Caco-2 (cell line): ENCODE data around the gene TRIO. TPM values are rescaled to one million over a fixed set of nuclear protein-coding genes. Genes with fewer than 3 reads are reported as not detected.

Experiments used
- BruUV-seq: library from RNA; stranded (reverse); fragments of 400-500 nt; replicated peaks from 2 replicates; lab custom pipeline; 2021; lab: Mats Ljungman, UMichigan
- CTCF ChIA-PET: fragments of 300-600 bp; sonication (Branson Sonifier 250); formaldehyde crosslinking; loops from one replicate; lab custom pipeline; 2022; ENCODE audit warnings: antibody characterized with exemption; lab: Charles Lee
- POLR2A ChIA-PET: fragments of 300-600 bp; sonication (Branson Sonifier 250); formaldehyde crosslinking; loops from one replicate; lab custom pipeline; 2022; ENCODE audit warnings: antibody characterized with exemption; lab: Charles Lee
- DNase-seq, 2 experiments: peaks; one replicate each; pipeline versions ENCODE4 v3.0.0 to v3.0.0-alpha.2; 2020 to 2022
- H3K27me3 ChIP-seq: replicated peaks from 2 replicates; pipeline ENCODE4 v1.6.0; 2011; ENCODE audit warnings: low read length; ENCODE audit not compliant: control insufficient read depth, insufficient read depth
- H3K36me3 ChIP-seq: 2 replicates; pipeline ENCODE4 v1.5.1; 2011; ENCODE audit warnings: low read length; ENCODE audit not compliant: control insufficient read depth, insufficient read depth
- H3K4me1 ChIP-seq: fragments of 250-450 bp; sonication (Bioruptor Pico); 2 replicates; pipeline ENCODE4 v1.5.1; 2020; ENCODE audit warnings: mild to moderate bottlenecking
- H3K4me3 ChIP-seq: 2 replicates; pipeline ENCODE4 v1.5.1; 2011; ENCODE audit warnings: low read depth, mild to moderate bottlenecking, control low read depth, low read length
- H3K9me3 ChIP-seq: fragments of 250-450 bp; sonication (Bioruptor Pico); 2 replicates; pipeline ENCODE4 v1.5.1; 2020; ENCODE audit warnings: mild to moderate bottlenecking, moderate library complexity
- H3K27ac Mint-ChIP-seq: one replicate; pipeline ENCODE4 v1.8.0; 2022; ENCODE audit warnings: mixed read lengths; ENCODE audit not compliant: unreplicated experiment
- H3K27me3 Mint-ChIP-seq: one replicate; pipeline ENCODE4 v1.8.0; 2022; ENCODE audit warnings: mixed read lengths; ENCODE audit not compliant: insufficient read depth, unreplicated experiment
- H3K36me3 Mint-ChIP-seq: one replicate; pipeline ENCODE4 v1.8.0; 2022; ENCODE audit warnings: mild to moderate bottlenecking, mixed read lengths; ENCODE audit not compliant: insufficient read depth, unreplicated experiment
- H3K4me1 Mint-ChIP-seq: one replicate; pipeline ENCODE4 v1.8.0; 2022; ENCODE audit warnings: low read depth, mixed read lengths; ENCODE audit not compliant: unreplicated experiment
- H3K4me3 Mint-ChIP-seq: one replicate; pipeline ENCODE4 v1.8.0; 2022; ENCODE audit warnings: mild to moderate bottlenecking, moderate library complexity, mixed read lengths; ENCODE audit not compliant: unreplicated experiment
- H3K9me3 Mint-ChIP-seq: one replicate; pipeline ENCODE4 v1.8.0; 2022; ENCODE audit warnings: mixed read lengths; ENCODE audit not compliant: unreplicated experiment
- CTCF ChIP-seq, 2 experiments: fragments of 200-600 bp in 1 of 2; IDR thresholded peaks; 1 replicate in 1 of 2; 2 replicates in 1 of 2; pipeline versions ENCODE4 v1.5.1 to v1.8.0; 2011 to 2022; ENCODE audit warnings: antibody characterized with exemption in 1 of 2, control low read depth in 1 of 2, inconsistent platforms in 1 of 2, low read depth in 1 of 2, low read length in 1 of 2, mild to moderate bottlenecking in 1 of 2, moderate library complexity in 1 of 2; ENCODE audit not compliant: insufficient read depth in 1 of 2, severe bottlenecking in 1 of 2, unreplicated experiment in 1 of 2
- intact Hi-C: fragments of 100-400 bp; cut with micrococcal nuclease; formaldehyde crosslinking; loops from one replicate; pipeline ENCODE4 v1.10.0; 2022; ENCODE audit not compliant: unreplicated experiment
- total RNA-seq: library from RNA; stranded (reverse); gene quantifications from 2 replicates; pipeline ENCODE4 v1.2.3, GENCODE V29; 2022

TRIO gene
- total RNA-seq, 1 experiment from 2014 or later = 92.0 TPM

GRCh38 chr5:14229734-14230133 is 86.6 kb downstream of the TRIO start:
- Mint-ChIP-seq H3K27ac (no peak overlapping the region), H3K36me3 (peaks cover 5% of the 10 kb centered on the region), H3K4me3 (no peak overlapping the region), H3K9me3 (no peaks in the 10 kb centered on the region), H3K4me1 (peaks cover 61% of the 10 kb centered on the region), H3K27me3 (no peaks in the 10 kb centered on the region)
- Histone ChIP-seq H3K27me3 (no peaks in the 10 kb centered on the region), H3K9me3 (no peaks in the 10 kb centered on the region), H3K36me3 (no peaks in the 10 kb centered on the region), H3K4me3 (no peak overlapping the region), H3K4me1 (peaks cover 16% of the 10 kb centered on the region)
- CTCF ChIA-PET = interaction anchor here (0.5 kb wide), 1 partner anchor 14 kb away, joined by 3 read pairs; no protein-coding TSS in a partner anchor
- POLR2A ChIA-PET = no interaction called here
- BruUV-seq = no TSS peak
- DNase-seq = no peak
- intact Hi-C loops = no loop called here
- no peak for TF ChIP-seq CTCF (IDR thresholded peaks at IDR 0.05; ENCODE audit: insufficient read depth in 1 of 2, low read depth in 1 of 2, low read length in 1 of 2, severe bottlenecking in 1 of 2, unreplicated experiment in 1 of 2)

GRCh38 chr5:14231156-14231555 is 88.0 kb downstream of the TRIO start:
- ChIA-PET POLR2A (interaction anchor here (0.5 kb wide), 1 partner anchor 21 kb away, joined by 3 read pairs; no protein-coding TSS in a partner anchor), CTCF (no interaction called here)
- H3K4me1 ChIP-seq = peaks cover 16% of the 10 kb centered on the region
- Mint-ChIP-seq H3K27me3 (no peaks in the 10 kb centered on the region), H3K4me1 (peaks cover 51% of the 10 kb centered on the region), H3K36me3 (no peaks in the 10 kb centered on the region), H3K4me3 (no peak overlapping the region), H3K9me3 (no peaks in the 10 kb centered on the region), H3K27ac (no peak overlapping the region)
- no TSS peak for BruUV-seq
- no peak for TF ChIP-seq CTCF (IDR thresholded peaks at IDR 0.05; ENCODE audit: insufficient read depth in 1 of 2, low read depth in 1 of 2, low read length in 1 of 2, severe bottlenecking in 1 of 2, unreplicated experiment in 1 of 2)
- intact Hi-C loops = no loop called here
- DNase-seq = no peak
- no peak overlapping the region for H3K4me3 ChIP-seq
- no peaks in the 10 kb centered on the region for H3K9me3 ChIP-seq
- H3K36me3 ChIP-seq = no peaks in the 10 kb centered on the region
- H3K27me3 ChIP-seq = no peaks in the 10 kb centered on the region

GRCh38 chr5:14231890-14232289 is 88.7 kb downstream of the TRIO start:
- no peak for DNase-seq
- Histone ChIP-seq H3K9me3 (no peaks in the 10 kb centered on the region), H3K4me1 (peaks cover 13% of the 10 kb centered on the region), H3K27me3 (no peaks in the 10 kb centered on the region), H3K36me3 (no peaks in the 10 kb centered on the region), H3K4me3 (no peak overlapping the region)
- Mint-ChIP-seq H3K27ac (no peak overlapping the region), H3K4me3 (no peak overlapping the region), H3K4me1 (peaks cover 44% of the 10 kb centered on the region), H3K36me3 (no peaks in the 10 kb centered on the region), H3K27me3 (no peaks in the 10 kb centered on the region), H3K9me3 (no peaks in the 10 kb centered on the region)
- no TSS peak for BruUV-seq
- TF ChIP-seq CTCF (IDR thresholded peaks at IDR 0.05; ENCODE audit: insufficient read depth in 1 of 2, low read depth in 1 of 2, low read length in 1 of 2, severe bottlenecking in 1 of 2, unreplicated experiment in 1 of 2) = no peak
- CTCF ChIA-PET = no interaction called here
- POLR2A ChIA-PET = no interaction called here
- intact Hi-C loops = no loop called here
